GM12874 (cell line): Measurements from ENCODE around the gene MKRN3.

Experiments
- TF ChIP-seq, protein P1 (sequence below): IDR thresholded peaks from 2 replicates; pipeline ENCODE4 v1.5.1; 2011; ENCODE audit warnings: low read depth, mild to moderate bottlenecking, control low read depth, low read length, moderate library complexity; ENCODE audit not compliant: insufficient read depth

The MKRN3 gene

DNA sequence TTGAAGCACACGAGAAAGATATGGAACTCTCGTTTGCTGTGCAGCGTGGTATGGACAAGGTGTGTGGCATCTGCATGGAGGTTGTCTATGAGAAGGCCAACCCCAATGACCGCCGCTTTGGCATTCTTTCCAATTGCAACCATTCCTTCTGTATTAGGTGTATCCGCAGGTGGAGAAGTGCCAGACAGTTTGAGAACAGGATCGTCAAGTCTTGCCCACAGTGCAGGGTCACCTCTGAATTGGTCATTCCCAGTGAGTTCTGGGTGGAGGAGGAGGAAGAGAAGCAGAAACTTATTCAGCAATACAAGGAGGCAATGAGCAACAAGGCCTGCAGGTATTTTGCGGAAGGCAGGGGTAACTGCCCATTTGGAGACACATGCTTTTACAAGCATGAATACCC lies 1.2 kb downstream of the MKRN3 start:
- TF ChIP-seq, protein P1, sequence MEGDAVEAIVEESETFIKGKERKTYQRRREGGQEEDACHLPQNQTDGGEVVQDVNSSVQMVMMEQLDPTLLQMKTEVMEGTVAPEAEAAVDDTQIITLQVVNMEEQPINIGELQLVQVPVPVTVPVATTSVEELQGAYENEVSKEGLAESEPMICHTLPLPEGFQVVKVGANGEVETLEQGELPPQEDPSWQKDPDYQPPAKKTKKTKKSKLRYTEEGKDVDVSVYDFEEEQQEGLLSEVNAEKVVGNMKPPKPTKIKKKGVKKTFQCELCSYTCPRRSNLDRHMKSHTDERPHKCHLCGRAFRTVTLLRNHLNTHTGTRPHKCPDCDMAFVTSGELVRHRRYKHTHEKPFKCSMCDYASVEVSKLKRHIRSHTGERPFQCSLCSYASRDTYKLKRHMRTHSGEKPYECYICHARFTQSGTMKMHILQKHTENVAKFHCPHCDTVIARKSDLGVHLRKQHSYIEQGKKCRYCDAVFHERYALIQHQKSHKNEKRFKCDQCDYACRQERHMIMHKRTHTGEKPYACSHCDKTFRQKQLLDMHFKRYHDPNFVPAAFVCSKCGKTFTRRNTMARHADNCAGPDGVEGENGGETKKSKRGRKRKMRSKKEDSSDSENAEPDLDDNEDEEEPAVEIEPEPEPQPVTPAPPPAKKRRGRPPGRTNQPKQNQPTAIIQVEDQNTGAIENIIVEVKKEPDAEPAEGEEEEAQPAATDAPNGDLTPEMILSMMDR: no peak

DNA sequence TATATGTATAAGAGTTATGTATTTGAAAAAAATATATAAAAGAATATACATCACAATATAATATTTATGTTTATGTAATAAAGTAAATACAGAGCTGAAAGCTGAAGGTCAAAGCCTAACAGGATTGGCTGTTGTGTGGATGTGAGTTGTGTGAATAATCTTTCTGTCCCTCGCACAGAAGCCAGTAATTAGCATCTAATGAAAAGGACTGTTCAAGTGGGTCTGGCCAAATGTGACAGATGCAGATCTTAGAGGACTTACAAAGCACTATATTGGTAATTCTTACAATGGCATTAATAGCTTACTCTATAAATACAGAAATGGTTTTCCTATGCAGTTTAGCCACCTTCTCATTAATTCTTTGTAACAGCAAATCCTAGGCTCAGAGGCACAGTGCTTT lies 2.4 kb downstream of the MKRN3 start:
- TF ChIP-seq, protein P1: no peak

DNA sequence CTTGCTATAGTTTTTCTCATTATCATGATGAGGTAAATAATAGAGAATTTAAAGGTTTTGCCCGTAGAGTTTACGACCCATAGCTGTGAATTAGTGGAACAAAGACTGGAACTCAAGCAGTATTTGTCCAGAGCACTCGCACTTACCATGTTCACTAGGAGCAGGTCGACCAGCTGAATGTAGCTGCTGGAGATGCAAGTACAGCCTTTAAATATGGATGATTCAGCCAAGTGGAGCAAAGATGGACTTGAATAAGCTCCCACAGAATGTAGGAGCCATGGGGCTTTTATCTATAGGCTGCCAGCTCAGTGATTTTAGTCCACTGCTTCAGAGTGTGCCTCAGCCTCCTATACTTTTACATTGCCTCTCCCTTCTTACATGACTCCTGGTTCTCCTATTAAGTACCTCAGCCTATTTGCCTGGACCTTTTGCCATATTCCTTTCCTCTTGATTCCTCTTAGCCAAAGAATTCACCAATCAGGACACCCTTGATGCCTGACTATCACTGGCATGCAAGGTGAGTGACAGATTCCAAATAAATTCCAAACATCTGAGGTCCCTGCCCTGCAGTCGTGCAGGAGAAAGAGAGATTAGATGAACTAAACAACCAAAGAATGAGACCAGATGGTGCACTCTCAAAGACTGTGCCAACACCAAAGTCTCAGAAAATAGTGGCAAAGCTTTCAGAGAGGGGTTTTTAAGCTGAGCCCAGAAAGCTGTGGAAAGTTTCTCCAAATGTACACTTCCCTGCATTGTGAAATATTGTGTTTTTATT lies 3.9 kb downstream of the MKRN3 start:
- TF ChIP-seq, protein P1: no peak

DNA sequence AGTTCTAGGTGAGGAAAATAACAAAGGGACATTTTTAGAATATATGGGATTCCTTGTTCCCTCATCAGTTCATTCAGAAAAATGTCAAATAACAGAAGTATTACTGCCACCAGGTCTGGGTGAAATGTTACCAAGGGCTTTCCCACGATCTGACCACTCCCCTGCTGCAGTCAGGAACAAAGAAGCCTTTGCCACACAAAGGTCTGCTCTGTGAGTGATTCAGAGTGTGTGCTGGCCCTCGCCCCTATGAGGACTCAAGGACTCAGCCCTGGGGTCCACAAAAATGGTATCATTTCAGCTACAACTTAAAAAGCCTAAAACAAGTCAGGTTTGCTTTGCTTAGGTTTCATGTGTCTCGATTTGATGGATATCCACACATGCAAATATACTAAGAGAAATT lies 5.0 kb downstream of the MKRN3 start:
- TF ChIP-seq, protein P1: no peak

DNA sequence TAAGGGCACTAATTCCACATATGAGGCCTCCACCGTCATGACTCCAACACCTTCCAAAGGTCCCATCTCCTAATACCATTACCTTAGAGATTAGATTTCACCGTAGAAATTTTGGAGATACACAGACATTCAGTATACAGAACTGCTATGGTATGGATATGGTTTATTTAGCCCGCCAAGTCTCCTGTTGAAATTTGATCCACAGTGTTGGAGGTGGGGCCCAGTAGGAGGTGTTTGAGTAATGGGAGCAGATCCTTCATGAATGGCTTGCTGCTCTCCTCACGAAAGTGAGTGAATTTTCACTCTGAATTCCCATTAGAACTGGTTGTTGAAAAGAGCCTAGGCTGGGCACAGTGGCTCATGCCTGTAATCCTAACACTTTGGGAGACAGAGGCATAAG lies 7.4 kb downstream of the MKRN3 start:
- TF ChIP-seq, protein P1: no peak

DNA sequence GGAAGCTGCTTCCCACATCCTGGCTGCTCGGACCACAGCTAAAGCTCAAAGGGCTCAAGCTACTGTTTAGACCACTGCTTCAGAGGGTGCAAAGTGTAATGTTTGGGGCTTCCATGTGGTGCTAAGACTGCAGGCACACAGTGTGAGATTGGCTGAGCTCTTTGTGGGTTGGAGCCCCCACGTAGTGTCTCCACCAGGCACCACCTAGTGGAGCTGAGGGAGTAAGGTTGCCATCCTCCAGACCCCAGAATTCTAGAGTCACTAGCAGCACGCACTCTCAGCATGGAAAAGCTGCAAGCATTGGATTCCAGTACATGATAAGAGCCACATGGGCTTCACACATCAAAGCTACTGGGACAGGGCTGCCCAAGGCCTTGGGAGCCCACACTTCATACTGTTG lies 9.3 kb downstream of the MKRN3 start:
- TF ChIP-seq, protein P1: no peak

DNA sequence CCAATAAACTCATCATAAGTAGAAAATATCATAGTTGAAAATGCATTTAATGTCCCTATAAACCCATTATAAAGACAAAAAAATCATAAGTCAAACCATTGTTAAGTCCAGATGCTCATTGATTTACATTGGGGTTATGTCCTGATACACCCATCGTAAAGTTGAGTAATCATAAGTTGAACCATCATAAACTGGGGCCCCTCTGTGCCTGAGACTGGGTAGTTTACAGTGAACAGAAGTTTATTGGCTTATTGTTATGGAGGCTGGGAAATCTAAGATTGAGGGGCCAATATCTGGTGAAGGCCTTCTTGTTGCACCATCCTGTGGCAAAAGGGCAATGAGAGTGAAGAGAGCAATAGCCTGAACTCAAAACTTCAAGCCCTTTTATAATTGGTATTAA lies 10.6 kb downstream of the MKRN3 start:
- TF ChIP-seq, protein P1: no peak
